Activated T-helper 1 cell treated with Interleukin-2 at 50 U/mL for 16 hours (primary cell): ENCODE results near the gene MDK.

Experiments used
- DNase-seq: peaks from one replicate; pipeline ENCODE4 v3.0.0-alpha.2; 2020; ENCODE audit warnings: low read depth

Gene MDK

DNA sequence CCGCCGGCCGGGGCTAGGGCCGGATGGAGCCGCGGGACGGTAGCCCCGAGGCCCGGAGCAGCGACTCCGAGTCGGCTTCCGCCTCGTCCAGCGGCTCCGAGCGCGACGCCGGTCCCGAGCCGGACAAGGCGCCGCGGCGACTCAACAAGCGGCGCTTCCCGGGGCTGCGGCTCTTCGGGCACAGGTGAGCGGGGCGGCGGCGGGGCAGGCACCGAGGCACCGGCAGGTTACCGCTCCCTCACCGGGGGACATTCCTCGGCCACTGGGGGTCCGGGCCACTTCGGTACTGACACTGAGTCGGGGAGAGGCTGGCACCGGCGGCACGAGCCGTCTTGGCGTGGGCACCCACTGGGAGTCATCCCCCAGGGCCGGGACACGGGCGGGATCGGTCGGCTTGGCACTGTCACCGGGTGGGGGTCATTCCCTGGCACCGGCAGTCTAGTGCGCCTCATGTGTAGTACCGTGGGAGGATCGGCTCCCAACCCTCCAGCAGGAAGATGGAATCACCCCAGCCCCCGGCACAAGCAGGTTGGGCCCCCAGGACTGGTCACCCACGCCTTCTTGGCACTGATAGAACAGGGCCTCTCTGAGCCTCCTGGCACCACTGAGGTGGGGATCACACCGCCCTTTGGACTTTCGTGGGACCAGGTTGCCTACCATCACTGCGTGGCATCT is 33.7 kb upstream of the MDK start:
- peak; percentile 10 for DNase-seq

DNA sequence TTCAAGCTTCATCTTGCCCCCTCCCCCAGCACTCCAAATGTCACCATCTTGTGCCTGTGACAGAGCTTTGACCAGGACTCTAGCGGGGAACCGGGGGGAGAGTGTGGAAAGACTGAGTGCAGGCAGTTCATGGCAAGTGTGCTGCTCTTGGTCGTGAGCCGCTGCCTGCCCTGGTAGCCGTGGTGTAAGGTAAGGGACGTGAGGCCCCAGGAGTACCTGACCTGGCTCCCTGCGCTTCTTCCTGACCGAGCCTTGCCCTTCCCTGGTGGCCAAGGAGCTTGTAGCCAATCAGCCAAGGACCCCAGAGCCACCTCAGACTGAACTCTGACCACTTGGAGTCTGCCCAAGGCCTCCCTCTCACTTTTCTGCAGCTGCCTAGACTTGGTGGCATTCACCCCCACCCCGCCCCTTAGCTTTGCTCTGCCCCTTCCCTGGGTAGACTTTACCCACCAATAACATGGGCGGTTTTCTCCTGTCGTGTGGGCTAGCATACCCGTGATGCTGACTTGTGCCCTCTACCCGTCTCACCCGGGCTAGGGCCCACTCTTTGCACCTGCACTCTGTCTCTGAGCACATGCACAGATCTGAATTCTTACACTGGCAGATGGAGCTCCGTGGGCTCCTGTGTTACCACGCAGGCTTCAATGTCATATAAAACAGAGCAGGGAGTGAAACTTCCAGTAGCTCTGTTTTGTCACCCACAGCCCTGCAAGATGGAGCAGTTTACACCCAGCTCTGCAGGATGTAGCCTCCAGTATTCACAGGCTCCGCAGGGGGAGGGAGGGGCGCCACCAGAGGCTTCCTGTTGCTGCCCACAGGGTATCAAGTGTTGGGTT is 32.7 kb upstream of the MDK start:
- DNase-seq: peak; percentile 58

DNA sequence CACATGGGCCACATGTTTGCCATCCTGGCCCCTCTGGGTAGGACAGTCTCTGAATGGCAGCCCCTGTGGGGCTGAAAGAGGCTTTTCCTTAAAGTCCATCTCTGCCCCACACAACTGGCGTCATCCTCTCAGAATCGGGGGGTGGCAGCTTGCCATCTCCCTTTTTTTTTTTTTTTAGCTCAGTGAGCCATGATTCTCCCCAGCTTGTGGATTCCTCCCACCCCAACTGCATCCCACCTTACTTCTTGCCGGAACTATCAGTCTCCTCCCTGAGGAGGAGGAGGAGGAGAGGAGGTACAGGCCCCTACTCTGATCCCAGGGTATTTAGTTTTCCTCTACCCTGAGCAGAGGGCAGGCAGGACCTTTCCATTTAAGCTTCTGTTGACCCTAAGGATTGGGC is 30.8 kb upstream of the MDK start:
- DNase-seq: no peak

DNA sequence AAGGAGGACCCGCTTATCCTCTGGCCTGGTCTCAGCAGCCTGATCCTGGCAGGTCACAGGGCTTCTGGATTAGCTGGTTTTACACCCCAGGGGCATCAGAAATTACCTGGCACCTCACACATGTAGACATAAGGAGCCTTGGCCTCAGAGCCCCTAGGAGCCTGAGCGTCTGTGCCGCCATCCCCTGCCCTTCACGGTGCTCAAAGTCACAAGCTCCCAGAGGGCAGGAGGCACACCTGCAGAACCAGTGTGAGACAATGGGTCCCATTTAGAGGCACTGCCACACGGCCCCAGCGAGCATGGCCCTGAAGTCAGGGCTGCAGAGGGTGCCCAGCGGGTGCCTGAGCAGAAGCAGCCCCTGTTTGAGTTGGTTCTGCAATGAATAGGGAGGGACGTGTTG is 30.3 kb upstream of the MDK start:
- DNase-seq: no peak

DNA sequence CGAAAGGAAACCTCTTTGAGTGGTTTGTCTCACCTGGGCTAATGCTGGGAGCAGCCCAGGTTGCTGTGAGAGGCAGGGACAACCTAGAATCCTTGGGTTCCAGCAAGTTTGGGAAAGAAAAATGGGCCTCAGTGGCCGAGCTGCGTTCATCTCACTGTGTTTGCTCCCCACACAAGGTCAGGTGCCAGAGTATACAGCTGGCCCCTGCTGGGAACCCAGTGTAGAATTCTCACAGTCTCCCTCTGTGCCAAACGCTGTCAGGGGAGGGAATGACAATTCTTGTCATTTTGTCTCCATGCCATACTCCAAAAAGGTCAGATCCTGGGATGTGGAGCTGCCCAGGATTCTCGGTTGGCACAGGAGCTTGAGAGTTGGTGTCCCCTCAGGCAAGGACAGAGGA is 29.9 kb upstream of the MDK start:
- DNase-seq: no peak

DNA sequence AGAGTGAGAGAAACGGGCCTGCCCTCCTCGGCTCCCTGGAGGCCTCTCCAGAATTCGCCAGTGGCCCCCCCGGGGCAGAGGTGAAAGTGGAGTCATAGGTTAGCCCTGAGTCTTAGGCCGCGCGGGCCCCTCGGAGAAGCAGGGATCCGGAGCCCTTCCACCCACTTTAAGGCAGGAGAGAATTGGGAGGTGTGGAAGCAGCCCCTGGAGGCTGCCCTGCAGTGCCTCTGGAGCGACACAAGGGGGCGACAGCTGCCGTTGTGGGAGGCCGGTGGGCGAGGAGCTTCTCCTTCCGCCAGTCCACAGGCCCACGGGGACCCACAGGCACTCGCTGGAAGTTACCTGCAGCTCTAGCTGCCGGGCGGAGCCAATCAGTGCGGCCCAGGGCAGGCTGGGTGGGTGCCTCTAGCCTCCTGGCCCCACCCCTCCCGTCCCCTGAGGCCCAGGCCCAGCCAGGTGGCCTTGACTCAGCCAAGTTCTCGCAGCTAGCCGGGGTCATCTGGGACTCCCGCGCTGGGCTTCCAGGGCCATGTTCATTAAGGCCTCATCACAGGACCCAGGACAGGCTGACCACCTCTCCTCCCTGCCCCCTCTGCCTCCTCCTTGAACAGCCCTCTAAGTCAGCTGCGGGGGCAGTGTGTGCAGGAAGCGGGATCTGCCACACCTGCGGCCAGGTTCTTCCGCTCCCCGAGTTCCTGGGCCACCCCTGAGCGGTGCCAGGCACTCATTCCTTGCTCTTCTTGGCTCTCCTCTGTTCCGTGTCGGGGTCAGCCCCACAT is 29.2 kb upstream of the MDK start:
- peak; percentile 67 for DNase-seq

DNA sequence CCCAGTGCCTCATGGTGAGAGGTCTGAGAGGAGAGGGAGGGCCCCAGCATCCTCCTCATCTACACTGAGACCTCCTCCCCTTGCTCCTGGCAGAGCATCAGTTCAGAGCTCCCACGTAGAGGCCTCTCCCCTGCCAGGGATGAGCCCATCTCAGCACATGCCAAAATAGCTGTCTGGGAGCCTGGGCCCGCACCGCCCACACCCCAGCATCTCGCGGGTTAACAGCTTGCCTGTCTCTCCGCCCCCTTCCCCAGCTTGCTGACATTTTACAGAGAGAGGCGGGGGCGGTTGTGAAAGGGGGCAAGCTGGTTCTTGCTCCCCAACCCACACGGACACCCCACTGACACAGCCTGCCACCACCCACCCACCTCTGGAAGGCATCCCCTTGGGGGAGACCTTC is 27.8 kb upstream of the MDK start:
- DNase-seq: no peak

DNA sequence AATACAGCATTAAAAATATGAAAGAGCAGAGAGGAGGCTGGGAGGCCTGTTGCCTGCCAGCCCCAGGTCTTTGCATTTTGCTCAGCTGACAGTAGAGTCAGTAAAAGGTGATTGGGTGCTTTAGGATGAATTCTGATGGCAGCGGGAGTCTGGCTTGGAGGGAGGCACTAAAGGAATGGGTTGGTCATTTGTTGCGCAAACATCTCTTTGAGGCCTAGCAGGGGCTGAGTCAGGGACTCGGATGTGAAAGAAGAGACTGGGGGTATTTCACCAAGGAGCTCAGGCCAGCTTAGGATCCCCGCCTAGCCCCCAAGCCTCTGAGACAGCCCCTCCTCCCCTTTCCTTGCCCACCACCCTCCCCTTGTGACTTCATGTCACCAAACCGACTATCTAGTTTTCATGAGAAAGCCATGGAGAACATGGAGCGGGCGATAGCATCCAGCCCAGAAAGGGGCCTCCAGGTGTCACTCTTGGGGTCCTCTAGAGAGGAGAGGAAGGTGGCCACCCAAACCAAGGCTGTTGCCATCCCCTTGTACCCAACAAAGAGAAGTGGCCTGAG is 24.5 kb upstream of the MDK start:
- DNase-seq: no peak

DNA sequence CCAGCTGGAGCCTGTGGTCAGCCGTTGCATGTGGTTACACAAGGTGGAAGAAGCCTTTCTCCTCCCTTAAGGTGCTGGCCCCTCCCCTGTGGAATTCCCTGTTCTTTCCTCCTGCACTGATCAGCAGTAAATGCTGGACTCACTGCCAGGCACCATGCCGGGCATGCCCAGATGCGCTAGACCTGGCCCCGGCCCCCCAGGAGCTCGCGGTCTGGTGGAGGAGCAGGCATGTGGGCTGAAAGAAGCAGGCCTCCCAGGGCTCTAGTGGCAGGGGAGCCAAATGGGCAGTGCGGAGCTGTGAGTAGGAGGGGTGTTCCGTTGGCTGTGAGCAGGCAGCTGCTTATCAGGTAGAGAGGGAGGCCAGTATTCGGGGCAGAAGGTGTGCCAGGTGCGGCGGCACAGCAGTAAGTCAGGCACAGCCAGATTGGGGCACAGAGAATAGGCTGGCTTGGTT is 24.0 kb upstream of the MDK start:
- DNase-seq: no peak

DNA sequence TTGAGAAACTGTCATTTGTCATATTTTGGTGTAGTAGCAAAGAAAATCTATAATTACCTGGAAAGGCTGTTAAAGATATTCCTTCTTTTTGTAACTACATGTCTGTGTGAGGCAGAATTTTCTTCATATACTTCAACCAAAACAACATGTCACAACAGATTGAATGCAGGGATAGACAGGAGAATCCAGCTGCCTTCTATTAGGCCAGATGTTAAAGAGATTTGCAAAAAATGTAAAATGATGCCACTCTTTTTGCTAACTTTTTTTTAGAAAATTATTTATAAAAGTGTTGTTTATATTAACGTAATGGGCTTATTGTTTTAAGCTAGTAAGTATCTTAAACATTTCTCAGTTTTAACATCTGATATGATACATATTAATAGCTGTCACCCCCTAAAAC is 21.5 kb upstream of the MDK start:
- DNase-seq: no peak

DNA sequence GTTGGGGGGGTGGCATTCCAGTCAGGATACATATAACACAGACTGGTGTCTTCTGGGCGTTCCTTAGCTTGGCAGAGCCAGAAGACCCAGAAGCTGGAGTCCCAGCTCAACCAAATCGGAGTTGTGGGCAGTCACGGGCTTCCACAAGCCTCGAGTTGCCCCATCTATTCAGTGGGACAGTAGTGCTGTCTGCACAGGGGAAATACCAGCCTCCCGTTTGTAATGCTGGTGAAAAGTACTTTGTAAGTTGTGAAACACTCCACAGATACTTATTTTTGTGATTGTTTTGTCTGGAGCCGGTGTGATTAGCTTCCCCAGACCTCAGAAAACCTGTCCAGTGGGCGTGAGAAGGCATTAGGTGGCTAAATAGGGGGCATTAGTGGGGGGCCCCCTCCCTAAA is 20.6 kb upstream of the MDK start:
- no peak for DNase-seq

DNA sequence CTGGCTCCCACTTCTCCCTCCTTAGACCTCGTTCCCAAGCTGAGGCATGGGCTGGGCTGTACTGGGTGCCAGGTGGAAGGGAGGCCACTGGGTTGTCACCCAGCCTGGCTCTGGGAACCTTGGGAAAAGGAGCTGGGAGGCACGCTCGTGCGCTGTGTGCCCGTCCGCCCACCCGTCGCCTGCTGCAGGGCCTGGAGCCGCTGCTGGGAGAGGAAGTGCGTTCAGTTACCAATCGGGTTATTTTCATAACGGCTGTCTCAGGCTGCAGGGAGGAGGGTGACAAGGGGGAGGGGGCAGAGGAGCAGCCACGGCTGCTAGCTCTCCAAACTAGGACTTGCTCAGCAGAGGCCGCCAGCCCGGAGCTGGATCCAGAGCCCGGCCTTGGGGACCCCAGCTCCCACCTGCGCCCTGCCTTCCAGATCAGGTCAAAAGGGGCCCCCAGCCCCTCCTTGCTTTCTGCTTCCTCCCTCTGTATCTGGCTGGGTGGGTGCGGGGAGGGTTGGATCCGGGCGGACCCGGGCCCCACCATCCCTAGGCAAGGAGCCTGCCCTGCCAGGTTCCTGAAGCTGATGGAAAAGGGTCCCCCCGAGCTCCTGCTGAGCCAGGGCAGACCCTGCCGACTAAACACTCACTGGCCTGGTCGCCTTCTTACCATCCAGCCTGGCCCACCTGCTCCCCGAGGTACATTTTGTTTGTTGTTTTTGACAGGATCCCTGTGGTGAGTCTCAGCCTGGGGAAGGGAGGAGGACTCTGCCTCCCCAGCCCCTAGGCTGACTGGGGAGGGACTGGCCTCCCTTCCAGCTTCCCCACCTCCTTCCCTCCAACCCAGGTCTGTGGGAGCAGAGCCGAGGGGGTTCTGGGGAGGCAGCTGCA is 19.9 kb upstream of the MDK start:
- DNase-seq: peak; percentile 45

DNA sequence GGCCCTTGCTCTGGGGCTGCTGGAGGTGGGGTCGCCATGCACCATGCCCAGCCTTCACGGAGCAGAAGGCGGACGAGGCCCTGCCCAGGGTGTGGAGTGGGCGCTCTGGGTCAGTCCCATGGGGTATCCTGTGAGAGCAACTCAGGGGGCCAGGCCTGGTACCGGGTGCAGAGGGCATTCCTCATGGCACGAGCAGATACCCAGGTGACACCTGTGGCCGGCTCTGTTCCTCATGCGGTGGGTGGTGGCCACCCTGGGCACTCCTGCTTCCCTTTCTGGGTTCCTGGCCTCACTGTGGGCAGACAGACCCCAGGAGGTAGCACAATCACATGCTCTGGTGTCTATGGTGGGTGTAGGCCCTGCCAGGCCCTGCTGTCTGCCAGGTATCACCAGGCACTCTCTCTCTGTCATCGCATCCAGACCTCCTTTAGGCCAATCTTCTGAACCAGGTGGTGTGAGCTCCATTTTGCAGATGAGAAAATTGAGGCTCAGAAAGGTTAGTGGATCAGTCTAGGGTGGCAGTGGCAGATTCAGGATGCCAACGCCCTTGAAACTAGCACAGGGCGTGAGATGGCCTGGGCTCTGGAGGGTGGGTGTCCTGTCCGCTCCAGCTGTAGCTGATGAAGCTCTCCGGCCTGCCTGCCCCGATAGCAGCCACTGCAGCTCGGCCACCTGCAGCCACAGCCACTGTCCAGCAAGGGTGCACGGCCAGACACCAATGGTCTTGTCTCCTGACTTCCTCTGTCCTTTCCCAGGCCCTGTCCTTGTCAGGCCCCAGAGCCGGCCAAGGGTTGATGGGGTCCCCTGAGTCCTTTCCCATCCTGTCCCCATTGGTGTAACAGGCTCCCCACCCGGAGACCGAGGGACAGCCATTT is 19.1 kb upstream of the MDK start:
- no peak for DNase-seq

DNA sequence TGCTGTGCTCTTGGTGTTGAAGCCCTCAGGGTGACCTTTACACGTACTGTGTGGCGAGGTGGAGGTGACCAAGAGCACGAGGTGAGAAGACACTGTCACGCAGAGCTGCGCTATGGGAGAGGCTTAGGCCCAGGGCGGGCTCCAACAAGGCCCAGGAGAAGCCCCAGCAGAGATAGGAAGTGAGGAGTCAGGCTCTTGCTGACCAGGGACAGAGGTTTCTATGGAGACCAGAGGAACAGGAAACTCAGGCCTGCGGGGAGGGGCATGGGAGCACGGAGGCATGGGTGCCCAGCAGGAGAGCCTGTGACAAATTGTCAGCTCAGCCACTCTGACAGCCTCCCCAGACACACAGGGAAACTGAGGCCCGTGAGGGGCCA is 18.4 kb upstream of the MDK start:
- no peak for DNase-seq

DNA sequence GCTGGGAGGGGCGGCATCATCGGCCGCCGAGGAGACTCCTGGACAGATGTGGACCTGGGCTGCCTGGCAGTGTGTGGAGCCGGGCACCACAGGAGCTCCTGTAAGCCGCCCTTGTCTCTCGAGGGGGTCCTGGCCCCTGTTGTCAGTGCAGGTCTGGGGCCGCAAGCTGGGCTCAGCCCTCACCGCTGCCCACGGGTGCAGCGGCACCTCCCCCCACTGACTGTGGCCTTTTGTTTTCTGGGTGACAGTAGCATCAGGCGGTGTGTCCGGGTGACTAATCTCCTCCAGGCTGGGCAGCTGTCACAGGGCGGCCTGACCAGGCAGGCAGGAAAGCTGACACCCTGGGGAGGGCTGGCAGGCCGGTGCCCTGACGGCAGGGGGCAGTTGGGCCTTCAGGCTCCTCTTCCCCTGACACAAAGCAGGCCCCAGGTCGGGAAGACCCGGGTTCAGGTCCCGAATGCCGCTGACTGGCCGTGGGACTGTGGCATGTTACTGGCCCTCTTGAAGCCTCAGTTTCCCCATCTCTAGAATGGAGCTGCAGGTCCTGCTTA is 17.9 kb upstream of the MDK start:
- no peak for DNase-seq

DNA sequence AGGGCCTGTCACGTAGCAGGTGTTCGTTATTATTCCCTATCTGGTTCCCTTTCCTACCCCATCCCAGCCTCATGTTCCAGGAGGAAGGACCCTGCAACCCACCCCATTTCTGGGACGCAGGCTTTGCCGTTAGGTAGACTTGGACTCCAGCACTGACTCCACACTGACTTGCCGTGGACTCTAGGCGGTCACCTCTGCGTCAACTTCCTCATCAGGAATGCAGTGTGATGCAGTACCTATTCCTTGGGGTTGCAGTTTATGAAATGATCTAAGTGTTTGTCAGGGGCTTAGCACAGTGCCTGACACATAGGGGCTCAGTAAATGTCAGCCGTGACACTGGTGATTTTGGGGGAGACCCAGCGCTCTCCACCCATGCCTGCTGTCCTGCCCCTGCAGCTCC is 17.4 kb upstream of the MDK start:
- DNase-seq: no peak

DNA sequence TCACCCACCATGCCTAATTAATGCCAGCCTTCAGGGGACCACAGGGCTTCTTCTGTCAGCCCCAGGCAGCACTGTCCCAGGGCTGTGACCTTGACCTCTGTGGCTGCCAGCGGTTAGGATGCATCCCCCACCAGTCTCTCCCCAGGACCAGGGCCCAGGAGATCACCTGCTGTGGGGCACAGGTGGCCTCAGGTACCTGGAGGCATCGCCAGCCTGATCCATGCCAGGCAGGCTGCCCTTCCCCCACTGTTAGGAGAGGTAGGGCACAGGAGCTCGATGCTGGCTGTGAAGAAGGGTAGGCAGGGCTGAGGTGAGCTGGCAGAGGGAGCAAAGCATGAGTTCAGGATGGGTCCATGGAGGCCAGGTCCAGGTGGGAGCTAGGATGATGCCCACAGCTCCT is 16.7 kb upstream of the MDK start:
- no peak for DNase-seq

DNA sequence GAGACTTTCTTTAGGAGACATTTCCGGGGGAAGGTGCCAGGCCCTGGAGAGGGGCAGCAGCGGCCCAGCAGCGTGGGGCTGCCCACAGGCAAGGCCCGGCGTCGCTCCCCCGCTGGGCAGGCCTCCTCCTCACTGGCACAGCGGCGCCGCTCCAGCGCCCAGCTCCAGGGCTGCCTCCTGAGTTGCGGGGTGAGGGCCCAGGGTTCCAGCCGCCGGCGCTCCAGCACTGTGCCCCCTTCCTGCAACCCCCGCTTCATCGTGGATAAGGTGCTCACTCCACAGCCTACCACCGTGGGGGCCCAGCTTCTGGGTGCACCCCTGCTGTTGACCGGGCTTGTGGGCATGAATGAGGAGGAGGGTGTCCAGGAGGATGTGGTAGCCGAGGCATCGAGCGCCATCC is 15.2 kb upstream of the MDK start:
- DNase-seq: no peak

DNA sequence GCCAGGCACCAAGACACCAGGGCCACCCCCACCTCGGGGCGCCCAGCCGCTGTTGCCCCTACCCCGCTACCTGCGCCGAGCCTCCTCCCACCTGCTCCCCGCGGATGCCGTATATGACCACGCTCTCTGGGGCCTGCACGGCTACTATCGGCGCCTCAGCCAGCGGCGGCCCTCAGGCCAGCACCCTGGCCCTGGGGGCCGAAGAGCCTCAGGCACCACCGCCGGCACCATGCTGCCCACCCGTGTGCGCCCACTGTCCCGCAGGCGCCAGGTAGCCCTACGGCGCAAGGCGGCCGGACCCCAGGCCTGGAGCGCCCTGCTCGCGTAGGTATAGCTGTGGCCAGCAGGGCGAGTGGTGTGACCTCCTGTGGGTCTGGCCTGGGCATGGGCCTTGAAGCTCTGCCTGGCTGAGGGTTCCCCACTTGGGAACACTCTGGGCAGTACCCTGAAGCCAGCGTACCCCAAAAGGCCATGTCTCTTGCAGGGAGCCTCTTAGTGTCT is 14.8 kb upstream of the MDK start:
- no peak for DNase-seq

DNA sequence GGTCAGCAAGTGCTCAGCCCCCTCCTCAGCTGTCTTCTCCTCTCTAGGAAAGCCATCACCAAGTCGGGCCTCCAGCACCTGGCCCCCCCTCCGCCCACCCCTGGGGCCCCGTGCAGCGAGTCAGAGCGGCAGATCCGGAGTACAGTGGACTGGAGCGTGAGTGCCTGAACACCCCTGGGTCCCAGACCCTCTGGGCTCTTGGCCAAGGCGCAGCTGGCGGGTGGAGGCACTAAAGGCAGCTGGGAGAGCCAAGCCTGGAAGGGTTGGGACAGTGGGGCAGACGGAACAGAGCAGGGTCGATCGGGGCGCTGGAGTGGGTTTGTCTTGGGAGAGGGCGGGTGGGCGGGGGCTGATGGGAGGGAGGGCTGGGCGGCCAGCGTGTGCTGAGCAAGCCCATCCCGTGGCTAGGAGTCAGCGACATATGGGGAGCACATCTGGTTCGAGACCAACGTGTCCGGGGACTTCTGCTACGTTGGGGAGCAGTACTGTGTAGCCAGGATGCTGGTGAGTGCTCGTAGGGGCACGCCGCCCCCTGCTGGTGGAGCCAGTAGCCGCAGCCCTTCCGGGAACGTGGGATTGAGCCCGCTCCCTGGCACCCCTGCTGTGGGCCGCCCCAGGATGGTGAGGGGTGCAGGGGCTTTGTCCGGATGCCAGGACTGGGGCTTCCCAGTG is 14.1 kb upstream of the MDK start:
- DNase-seq: peak; percentile 64
